ENCODE measurements around the gene FHIT.

FHIT gene

DNA sequence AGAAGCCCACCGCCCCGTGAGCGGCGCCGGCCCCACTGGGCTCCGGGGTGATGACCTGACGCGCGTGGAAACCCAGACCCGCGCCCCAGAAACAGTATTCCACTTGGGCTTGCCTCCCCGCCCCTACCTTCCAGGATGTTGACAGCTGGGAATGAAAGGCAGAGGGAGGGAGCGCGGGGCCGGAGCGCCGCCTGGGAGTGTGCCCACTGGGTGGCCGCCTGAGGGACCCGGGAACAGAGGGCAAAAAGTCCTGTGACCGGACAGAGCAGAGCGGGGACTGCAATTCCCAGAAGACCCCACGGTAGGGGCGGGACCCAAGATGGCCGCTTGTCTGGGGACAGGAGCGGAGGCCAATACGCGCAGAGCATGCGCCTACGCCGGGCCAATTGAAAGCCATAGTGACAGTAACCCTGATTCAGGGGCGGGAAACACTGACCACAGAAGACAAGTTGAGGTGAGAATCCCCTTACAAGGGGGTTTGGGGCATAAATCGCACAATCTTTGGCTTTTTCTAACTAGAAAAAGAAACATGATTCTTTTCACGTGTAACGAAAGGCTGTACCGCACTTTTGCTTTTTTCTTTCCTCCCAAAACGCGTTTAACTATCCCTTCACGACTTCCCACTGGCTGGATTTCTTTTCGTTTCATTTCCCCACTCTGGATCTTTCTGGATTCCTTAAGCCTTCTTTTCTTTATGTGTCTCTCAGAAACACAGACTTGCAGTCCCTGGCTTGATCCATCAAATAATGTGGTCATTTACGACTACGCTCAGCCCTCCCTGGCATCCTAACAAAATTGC is at the start of gene FHIT:
TSS of gene FHIT (minus strand) at position 279 of the 799 bp plus-strand sequence.
- TF ChIP-seq, protein P1, sequence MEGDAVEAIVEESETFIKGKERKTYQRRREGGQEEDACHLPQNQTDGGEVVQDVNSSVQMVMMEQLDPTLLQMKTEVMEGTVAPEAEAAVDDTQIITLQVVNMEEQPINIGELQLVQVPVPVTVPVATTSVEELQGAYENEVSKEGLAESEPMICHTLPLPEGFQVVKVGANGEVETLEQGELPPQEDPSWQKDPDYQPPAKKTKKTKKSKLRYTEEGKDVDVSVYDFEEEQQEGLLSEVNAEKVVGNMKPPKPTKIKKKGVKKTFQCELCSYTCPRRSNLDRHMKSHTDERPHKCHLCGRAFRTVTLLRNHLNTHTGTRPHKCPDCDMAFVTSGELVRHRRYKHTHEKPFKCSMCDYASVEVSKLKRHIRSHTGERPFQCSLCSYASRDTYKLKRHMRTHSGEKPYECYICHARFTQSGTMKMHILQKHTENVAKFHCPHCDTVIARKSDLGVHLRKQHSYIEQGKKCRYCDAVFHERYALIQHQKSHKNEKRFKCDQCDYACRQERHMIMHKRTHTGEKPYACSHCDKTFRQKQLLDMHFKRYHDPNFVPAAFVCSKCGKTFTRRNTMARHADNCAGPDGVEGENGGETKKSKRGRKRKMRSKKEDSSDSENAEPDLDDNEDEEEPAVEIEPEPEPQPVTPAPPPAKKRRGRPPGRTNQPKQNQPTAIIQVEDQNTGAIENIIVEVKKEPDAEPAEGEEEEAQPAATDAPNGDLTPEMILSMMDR (IDR thresholded peaks at IDR 0.05; ENCODE audit: insufficient read depth, missing control alignments) = no peak
- DNase-seq (ENCODE audit: insufficient read length, low spot score) (peak; percentile 89), FAIRE-seq (peak; percentile 72)

DNA sequence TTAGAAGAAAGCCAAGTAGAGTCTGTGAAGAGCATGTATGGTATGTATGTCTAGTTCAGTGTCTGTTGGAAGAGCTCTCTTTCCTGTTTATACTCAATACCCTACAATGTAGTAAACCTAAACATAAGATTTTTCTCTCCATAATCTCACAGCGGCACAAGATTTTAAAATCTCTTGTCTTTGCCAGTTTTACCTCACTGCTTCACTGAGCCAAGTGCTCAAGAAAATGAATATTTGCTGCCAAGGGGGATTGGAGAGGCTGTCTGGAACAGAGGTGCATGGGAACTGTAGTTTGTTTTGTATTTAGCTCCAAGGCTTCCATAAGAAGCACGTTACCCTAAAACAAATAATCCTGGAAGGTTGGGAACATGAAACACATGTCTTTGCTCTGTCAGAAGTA is 49.5 kb upstream of the FHIT start:
- TF ChIP-seq, protein P1 (IDR thresholded peaks at IDR 0.05; ENCODE audit: insufficient read depth, missing control alignments) = no peak
- DNase-seq (ENCODE audit: insufficient read length, low spot score) = no peak
- no peak for FAIRE-seq

DNA sequence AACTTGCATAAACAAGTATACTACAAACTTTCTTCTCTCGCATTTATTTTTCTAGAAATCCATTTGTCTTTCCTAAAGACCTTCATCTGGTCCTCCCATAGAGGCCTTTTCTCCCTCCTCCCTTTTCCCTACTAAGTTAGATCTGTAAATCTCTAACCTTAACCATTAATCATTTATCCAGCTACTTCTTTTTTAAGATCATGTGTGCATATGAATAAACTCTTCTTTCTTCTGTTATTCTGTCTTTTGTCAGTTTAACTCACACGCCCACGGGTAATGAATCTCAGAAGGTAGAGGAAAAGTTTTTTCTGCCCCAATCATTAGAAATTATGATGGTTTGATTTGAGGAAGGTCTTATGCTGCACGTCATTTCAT is 48.7 kb upstream of the FHIT start:
- FAIRE-seq = no peak

DNA sequence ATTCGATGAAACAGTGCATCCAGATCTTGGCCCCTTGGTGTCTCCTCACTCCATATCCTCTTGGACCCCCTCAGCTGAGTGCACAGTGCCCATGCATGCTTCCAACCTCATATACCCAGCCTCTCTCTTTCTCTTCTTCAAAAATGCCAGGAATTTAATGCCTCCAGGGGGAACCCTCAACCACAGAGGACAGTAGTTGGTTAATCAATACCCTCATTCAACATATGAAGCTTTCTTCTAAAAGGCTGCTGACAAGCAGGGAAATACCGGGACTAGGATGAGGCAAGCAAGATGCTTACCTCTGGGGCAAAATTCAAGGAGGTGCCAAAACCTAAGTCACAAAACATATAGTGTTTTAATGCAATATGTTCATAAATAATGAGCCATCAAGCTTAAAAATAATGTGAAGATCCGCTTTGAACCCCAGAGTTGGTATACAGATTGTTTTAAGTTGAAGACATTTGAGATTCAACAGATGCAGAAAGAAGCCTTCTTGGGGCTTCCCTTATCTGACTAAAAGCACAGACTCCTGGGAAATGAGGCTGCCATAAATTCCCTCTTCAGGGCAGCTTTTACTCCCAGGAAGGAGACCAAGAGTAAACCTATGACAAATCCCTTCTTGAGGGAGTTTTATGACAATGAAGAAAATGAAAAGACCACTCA is 48.2 kb upstream of the FHIT start:
- DNase-seq (ENCODE audit: insufficient read length, low spot score) = no peak
- TF ChIP-seq, protein P1 (IDR thresholded peaks at IDR 0.05; ENCODE audit: insufficient read depth, missing control alignments) = no peak
- no peak for FAIRE-seq

More for the DNA sequence above, 48.7 kb upstream of the FHIT start:
- TF ChIP-seq, protein P1 (IDR thresholded peaks at IDR 0.05; ENCODE audit: insufficient read depth, missing control alignments) = no peak
- no peak for DNase-seq (ENCODE audit: insufficient read length, low spot score)

DNA sequence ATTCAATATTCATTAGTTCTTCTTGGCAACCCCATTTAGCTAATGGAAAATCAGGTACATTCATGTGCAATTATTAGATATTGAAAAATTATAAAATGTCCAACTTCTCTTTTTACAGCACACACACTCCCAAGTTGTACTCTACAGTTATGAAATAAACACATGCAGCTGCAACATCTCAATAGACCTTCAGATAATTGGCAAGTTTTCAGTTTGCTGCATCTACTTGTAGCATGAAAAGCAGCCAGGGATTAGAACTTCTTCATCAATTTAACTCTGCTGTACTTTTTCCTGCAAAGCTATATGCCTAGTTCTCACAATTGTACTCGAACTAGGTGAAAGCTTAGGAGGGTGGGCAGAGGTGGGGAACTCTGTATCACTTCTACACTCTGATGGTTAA is 46.6 kb upstream of the FHIT start:
- TF ChIP-seq, protein P1 (IDR thresholded peaks at IDR 0.05; ENCODE audit: insufficient read depth, missing control alignments) = no peak
- FAIRE-seq = no peak
- no peak for DNase-seq (ENCODE audit: insufficient read length, low spot score)

DNA sequence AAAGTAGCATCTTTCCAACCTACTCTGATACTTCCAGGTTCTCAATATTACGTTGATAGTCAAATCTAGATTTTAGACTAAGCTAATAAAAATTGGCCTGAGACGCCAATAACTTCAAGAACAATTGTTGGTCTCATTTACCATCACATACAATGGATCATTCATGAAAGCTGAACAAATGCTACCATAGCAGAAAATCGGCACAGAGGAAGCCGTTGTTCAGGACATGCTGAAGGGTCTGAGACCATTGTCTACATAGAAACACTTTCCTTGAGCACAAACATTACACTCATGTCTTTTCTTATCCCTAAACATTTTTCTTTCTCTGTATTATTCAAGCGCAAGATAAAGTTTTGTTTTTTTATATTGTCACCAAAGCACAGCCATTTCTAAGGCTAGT is 37.2 kb upstream of the FHIT start:
- TF ChIP-seq, protein P1 (IDR thresholded peaks at IDR 0.05; ENCODE audit: insufficient read depth, missing control alignments) = no peak
- DNase-seq (ENCODE audit: insufficient read length, low spot score) = no peak
- no peak for FAIRE-seq

DNA sequence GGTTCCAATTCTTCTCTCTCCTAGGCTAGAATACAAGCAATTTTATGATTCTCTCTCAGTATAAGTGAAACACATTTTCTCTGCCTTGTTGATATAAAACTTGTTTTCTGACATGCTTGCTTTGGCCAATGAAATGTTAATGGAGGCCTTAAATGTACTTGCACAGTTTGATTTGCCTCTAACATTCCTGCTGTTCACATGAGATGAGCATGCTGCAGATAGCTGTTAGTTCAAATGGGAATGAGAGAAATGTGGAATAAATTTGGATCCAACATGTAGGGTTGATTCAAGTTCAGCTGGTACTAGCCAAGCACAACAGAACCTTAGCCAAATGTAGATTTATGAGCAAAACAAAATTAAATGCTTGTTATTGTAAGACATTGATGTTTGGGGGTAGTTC is 32.6 kb upstream of the FHIT start:
- DNase-seq (ENCODE audit: insufficient read length, low spot score) (no peak), FAIRE-seq (peak; percentile 56)
- TF ChIP-seq, protein P1 (IDR thresholded peaks at IDR 0.05; ENCODE audit: insufficient read depth, missing control alignments) = no peak

Measured in D721Med (cell line).